H1 (cell line): Measurements from ENCODE around the gene ABCA13. TPM values are rescaled to one million over a fixed set of nuclear protein-coding genes. Genes with fewer than 3 reads are reported as not detected.

ENCODE experiments used
- CTCF ChIA-PET: fragments of 300-600 bp; sonication (Branson Sonifier 250); formaldehyde crosslinking; loops from one replicate; lab custom pipeline; 2021; ENCODE audit not compliant: partially characterized antibody; lab: Charles Lee
- POLR2A ChIA-PET: fragments of 300-600 bp; sonication (Branson Sonifier 250); formaldehyde crosslinking; loops from one replicate; lab custom pipeline; 2021; ENCODE audit warnings: inconsistent platforms; ENCODE audit not compliant: partially characterized antibody; lab: Charles Lee
- DNase-seq, 2 experiments: peaks; one replicate each; pipeline versions ENCODE4 v3.0.0 to v3.0.0-alpha.2; 2010 to 2022; ENCODE audit warnings: low spot score in 2 of 2, low read depth in 1 of 2, mixed read lengths in 1 of 2
- FAIRE-seq: peaks from 2 replicates; lab custom pipeline; 2011; peaks lifted over from hg19 to GRCh38; lab: Jason Lieb, UNC
- H2AFZ ChIP-seq: 2 replicates; pipeline ENCODE4 v1.8.1; 2012; ENCODE audit warnings: low read length, inconsistent platforms
- H2AK5ac ChIP-seq: 2 replicates; pipeline ENCODE4 v1.6.1; 2013; ENCODE audit warnings: low read depth, low read length
- H2BK120ac ChIP-seq: replicated peaks from 2 replicates; pipeline ENCODE3; 2013; ENCODE audit warnings: low read depth, low read length, inconsistent platforms
- H2BK12ac ChIP-seq: 2 replicates; pipeline ENCODE4 v1.6.1; 2013; ENCODE audit warnings: low read depth, low read length
- H2BK15ac ChIP-seq: 2 replicates; pipeline ENCODE4 v1.6.1; 2013; ENCODE audit warnings: low read length
- H2BK20ac ChIP-seq: 2 replicates; pipeline ENCODE4 v1.6.1; 2013; ENCODE audit warnings: low read length
- H2BK5ac ChIP-seq: 2 replicates; pipeline ENCODE4 v1.6.1; 2013; ENCODE audit warnings: low read depth, low read length
- H3K14ac ChIP-seq: 2 replicates; pipeline ENCODE4 v1.6.1; 2013; ENCODE audit warnings: inconsistent platforms; ENCODE audit not compliant: insufficient read length
- H3K18ac ChIP-seq: 2 replicates; pipeline ENCODE4 v1.6.1; 2013; ENCODE audit warnings: low read length; ENCODE audit errors: extremely low read depth
- H3K23ac ChIP-seq: 2 replicates; pipeline ENCODE4 v1.6.1; 2013; ENCODE audit warnings: inconsistent platforms; ENCODE audit not compliant: insufficient read length
- H3K23me2 ChIP-seq: 2 replicates; pipeline ENCODE4 v1.6.1; 2013; ENCODE audit warnings: low read depth, low read length
- H3K27ac ChIP-seq: 2 replicates; pipeline ENCODE4 v1.6.1; 2011; ENCODE audit warnings: low read depth, low read length, inconsistent platforms
- H3K27me3 ChIP-seq, 4 experiments: replicated peaks in 1 of 4; 1 replicate in 1 of 4; 2 replicates in 3 of 4; pipeline versions ENCODE4 v1.6.1 to v1.8.1; 2011 to 2013; ENCODE audit warnings: low read length in 3 of 4, mild to moderate bottlenecking in 3 of 4, inconsistent platforms in 2 of 4, mixed read lengths in 2 of 4, moderate library complexity in 1 of 4; ENCODE audit not compliant: control insufficient read depth in 3 of 4, insufficient read depth in 3 of 4; ENCODE audit errors: extremely low read depth in 1 of 4
- H3K36me3 ChIP-seq, 4 experiments: 2 replicates each; pipeline versions ENCODE4 v1.6.1 to v1.8.1; 2011 to 2013; ENCODE audit warnings: mild to moderate bottlenecking in 4 of 4, low read length in 3 of 4, moderate library complexity in 2 of 4, control low read depth in 1 of 4, inconsistent platforms in 1 of 4; ENCODE audit not compliant: insufficient read depth in 4 of 4, control insufficient read depth in 2 of 4
- H3K4ac ChIP-seq: replicated peaks from 2 replicates; pipeline ENCODE3; 2013; ENCODE audit warnings: low read length, low read depth, mixed read lengths, inconsistent platforms; ENCODE audit not compliant: insufficient read length
- H3K4me1 ChIP-seq, 4 experiments: replicated peaks in 1 of 4; 1 replicate in 1 of 4; 2 replicates in 3 of 4; pipeline versions ENCODE4 v1.6.1 to v1.8.1; 2011 to 2013; ENCODE audit warnings: low read length in 3 of 4, inconsistent platforms in 2 of 4, mixed read lengths in 1 of 4; ENCODE audit not compliant: insufficient read depth in 4 of 4, control insufficient read depth in 3 of 4
- H3K4me2 ChIP-seq, 2 experiments: 2 replicates each; pipeline versions ENCODE4 v1.6.1 to v1.8.1; 2011 to 2013; ENCODE audit warnings: low read depth in 2 of 2, low read length in 2 of 2, control low read depth in 1 of 2, inconsistent platforms in 1 of 2, mild to moderate bottlenecking in 1 of 2; ENCODE audit not compliant: insufficient read depth in 1 of 2
- H3K4me3 ChIP-seq, 4 experiments: fragments of 200-600, 300-600 bp in 1 of 4; sonication (generic), shearing (Covaris generic), sonication (Bioruptor Twin) in 1 of 4; 2 replicates each; pipeline versions ENCODE4 v1.5.1 to v1.8.1; 2011 to 2016; ENCODE audit warnings: low read length in 4 of 4, low read depth in 3 of 4, control low read depth in 2 of 4, inconsistent platforms in 2 of 4, mild to moderate bottlenecking in 2 of 4, mixed read lengths in 1 of 4, moderate library complexity in 1 of 4; ENCODE audit not compliant: insufficient read depth in 2 of 4; ENCODE audit errors: extremely low read depth in 1 of 4
- H3K56ac ChIP-seq: replicated peaks from 2 replicates; pipeline ENCODE3; 2013; ENCODE audit warnings: low read depth, mild to moderate bottlenecking, mixed read lengths, low read length, inconsistent platforms; ENCODE audit not compliant: insufficient read length
- H3K79me1 ChIP-seq: 2 replicates; pipeline ENCODE4 v1.6.1; 2013; ENCODE audit warnings: low read depth, low read length, control low read depth
- H3K79me2 ChIP-seq, 2 experiments: 2 replicates each; pipeline versions ENCODE4 v1.6.1 to v1.8.1; 2012 to 2013; ENCODE audit warnings: low read length in 2 of 2, mild to moderate bottlenecking in 2 of 2, inconsistent platforms in 1 of 2; ENCODE audit not compliant: insufficient read depth in 2 of 2, control insufficient read depth in 1 of 2
- H3K9ac ChIP-seq, 4 experiments: replicated peaks in 1 of 4; 1 replicate in 1 of 4; 2 replicates in 3 of 4; pipeline versions ENCODE4 v1.6.1 to v1.8.1; 2011 to 2013; ENCODE audit warnings: low read depth in 3 of 4, low read length in 3 of 4, control low read depth in 2 of 4, mild to moderate bottlenecking in 2 of 4, moderate library complexity in 2 of 4, inconsistent platforms in 1 of 4; ENCODE audit errors: extremely low read depth in 1 of 4
- H3K9me3 ChIP-seq, 2 experiments: 2 replicates each; pipeline versions ENCODE4 v1.6.1 to v1.8.1; 2012 to 2013; ENCODE audit warnings: mild to moderate bottlenecking in 2 of 2, moderate library complexity in 2 of 2, control low read depth in 1 of 2, inconsistent platforms in 1 of 2, low read depth in 1 of 2, low read length in 1 of 2, mixed read lengths in 1 of 2; ENCODE audit not compliant: insufficient read depth in 2 of 2
- H4K20me1 ChIP-seq, 2 experiments: replicated peaks in 1 of 2; 2 replicates each; pipeline versions ENCODE3 to v1.8.1; 2011 to 2013; ENCODE audit warnings: inconsistent platforms in 2 of 2, low read length in 2 of 2, mild to moderate bottlenecking in 1 of 2; ENCODE audit not compliant: insufficient read depth in 2 of 2, control insufficient read depth in 1 of 2
- H4K5ac ChIP-seq: 2 replicates; pipeline ENCODE4 v1.6.1; 2013; ENCODE audit warnings: low read length, low read depth, mixed read lengths, inconsistent platforms; ENCODE audit not compliant: insufficient read length
- H4K8ac ChIP-seq: 2 replicates; pipeline ENCODE4 v1.8.0; 2013; ENCODE audit warnings: mild to moderate bottlenecking, moderate library complexity, low read length, inconsistent platforms; ENCODE audit not compliant: insufficient read depth; ENCODE audit errors: extremely low read depth
- H4K91ac ChIP-seq: replicated peaks from 2 replicates; pipeline ENCODE3; 2013; ENCODE audit warnings: low read length, mixed read lengths, inconsistent platforms; ENCODE audit not compliant: insufficient read length
- GABPA ChIP-seq: IDR thresholded peaks from 2 replicates; pipeline ENCODE4 v1.6.1; 2011; ENCODE audit warnings: mild to moderate bottlenecking, low read length, moderate library complexity, borderline replicate concordance; ENCODE audit not compliant: insufficient read depth
- HDAC2 ChIP-seq, 2 experiments: fragments of 300-600 bp in 1 of 2; sonication (generic) in 1 of 2; IDR thresholded peaks; 2 replicates each; pipeline ENCODE4 v1.6.1; 2011 to 2012; ENCODE audit warnings: low read depth in 2 of 2, low read length in 2 of 2, mild to moderate bottlenecking in 2 of 2, moderate library complexity in 2 of 2, borderline replicate concordance in 1 of 2, inconsistent platforms in 1 of 2
- NRF1 ChIP-seq: IDR thresholded peaks from 2 replicates; pipeline ENCODE4 v1.6.1; 2011; ENCODE audit warnings: mild to moderate bottlenecking, low read depth, low read length, improper control_type of control experiment
- POLR2AphosphoS5 ChIP-seq: IDR thresholded peaks from 2 replicates; pipeline ENCODE4 v1.6.1; 2011; ENCODE audit warnings: low read depth, low read length
- SAP30 ChIP-seq: fragments of 300-600 bp; sonication (generic); IDR thresholded peaks from 2 replicates; pipeline ENCODE4 v1.7.1; 2012; ENCODE audit warnings: low read length, moderate library complexity, mild to moderate bottlenecking, inconsistent platforms; ENCODE audit not compliant: insufficient read depth, insufficient replicate concordance
- SIX5 ChIP-seq: IDR thresholded peaks from 2 replicates; pipeline ENCODE4 v1.6.1; 2011; ENCODE audit warnings: mild to moderate bottlenecking, low read depth, low read length
- SP4 ChIP-seq: IDR thresholded peaks from 2 replicates; pipeline ENCODE4 v1.6.1; 2012; ENCODE audit warnings: low read length, inconsistent platforms
- TAF1 ChIP-seq: IDR thresholded peaks from 2 replicates; pipeline ENCODE4 v1.6.1; 2011; ENCODE audit warnings: mild to moderate bottlenecking, low read depth, low read length
- ZNF274 ChIP-seq: IDR thresholded peaks from 2 replicates; pipeline ENCODE4 v1.7.0; 2012; ENCODE audit warnings: low read length, borderline replicate concordance; ENCODE audit errors: extremely low read depth
- WGBS, 2 experiments: shearing (Covaris generic) in 1 of 2; methylation state at CpG; one replicate each; pipeline versions ENCODE4 v1.1.6 to v1.1.7; 2013 to 2015; ENCODE audit warnings: low lambda C conversion rate in 2 of 2, mixed read lengths in 2 of 2, inconsistent platforms in 1 of 2, low coverage in 1 of 2, missing lambda C conversion rate in 1 of 2; ENCODE audit not compliant: insufficient replicate concordance in 2 of 2, insufficient coverage in 1 of 2, insufficient read length in 1 of 2; ENCODE audit errors: extremely low coverage in 1 of 2, missing lambda C conversion rate in 1 of 2; 5-methylcytosine and 5-hydroxymethylcytosine counted together
- polyA plus RNA-seq, 7 experiments: library from polyadenylated mRNA; depleted of rRNA in 3 of 7; stranded (reverse) in 5 of 7; unstranded in 2 of 7; fragments of >200 nt in 5 of 7; fragments of 200-250 nt in 2 of 7; gene quantifications; 1 replicate in 5 of 7; 2 replicates in 1 of 7; 4 replicates in 1 of 7; pipeline versions ENCODE4 v1.2.1 to v1.2.3, GENCODE V29; 2011 to 2013; ENCODE audit warnings: missing spikeins in 2 of 7, mixed read lengths in 2 of 7
- total RNA-seq: library from RNA; stranded (reverse); fragmentation: NEBNext Ultra II Directional; extraction: Animal tissue kit (Norgen Biotek cat#: 25700); gene quantifications from 2 replicates; pipeline ENCODE4 v1.2.1, GENCODE V29; 2021
- TF ChIP-seq, protein P1 (sequence below): IDR thresholded peaks from 2 replicates; pipeline ENCODE4 v1.6.1; 2011; ENCODE audit warnings: low read length, improper control_type of control experiment
- TF ChIP-seq, protein P2 (sequence below): IDR thresholded peaks from 2 replicates; pipeline ENCODE4 v1.6.1; 2012; ENCODE audit warnings: low read length, inconsistent platforms

The ABCA13 gene
- total and polyA plus RNA-seq, 2 of the 8 experiments (the other 6 are each of a cell fraction or from before 2014, with no cell fraction given) = 0.07 to 0.09 TPM

DNA sequence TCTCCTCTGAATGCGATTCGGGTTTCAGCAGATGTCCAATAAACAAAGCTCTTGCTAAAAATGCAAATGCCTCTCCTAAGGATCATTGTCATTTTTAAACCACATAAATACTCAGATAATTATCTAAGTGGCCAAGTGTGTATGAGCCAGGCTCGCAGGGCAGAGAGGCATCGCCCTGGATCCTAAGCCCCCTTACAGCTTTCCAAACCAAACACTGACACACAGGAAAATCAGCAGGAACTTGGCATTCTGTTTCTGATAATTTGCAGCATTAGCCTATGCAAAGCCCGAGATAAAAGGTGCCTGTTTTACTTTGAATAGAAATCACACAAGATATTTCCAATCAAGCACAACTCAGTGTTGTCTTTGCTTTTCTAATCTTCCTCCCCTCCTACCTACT is 134.4 kb downstream of the ABCA13 start:
- Histone ChIP-seq H3K4me2 (no peak overlapping the region), H2BK12ac (no peak overlapping the region), H4K5ac (no peak overlapping the region), H3K9ac (no peak overlapping the region), H2BK120ac (no peak overlapping the region), H4K91ac (no peak overlapping the region), H3K36me3 (no peaks in the 10 kb centered on the region), H3K18ac (no peak overlapping the region), H4K8ac (no peak overlapping the region), H3K14ac (no peak overlapping the region), H3K9me3 (no peaks in the 10 kb centered on the region; a peak in 1 of 4 replicates), H3K23ac (no peak overlapping the region), H2AFZ (peak overlapping the region; percentile 84; the same call in 1 of the 2 replicates), H3K79me1 (no peaks in the 10 kb centered on the region), H3K27me3 (no peaks in the 10 kb centered on the region), H3K27ac (no peak overlapping the region), H2BK20ac (no peak overlapping the region), H3K23me2 (no peaks in the 10 kb centered on the region), H3K4ac (no peak overlapping the region), H3K56ac (no peak overlapping the region), H3K79me2 (no peaks in the 10 kb centered on the region), H2BK5ac (no peak overlapping the region), H3K4me3 (no peak overlapping the region), H4K20me1 (no peaks in the 10 kb centered on the region), H3K4me1 (peaks cover 0 to 2% (median 0%) of the 10 kb centered on the region in 4 experiments; a peak in 1 of 7 replicates), H2AK5ac (no peak overlapping the region), H2BK15ac (no peak overlapping the region)
- ChIA-PET POLR2A (no interaction called here), CTCF (interaction anchor here (0.9 to 1.5 kb wide), 6 partner anchors 11 to 1472 kb away, joined by 3 to 5 read pairs (median 4); no protein-coding TSS in a partner anchor)
- 94% methylated on average over 5 of the region's 5 CpGs; no CpG with 5 or more reads in 1 of the 2 experiments for WGBS, 2 experiments
- FAIRE-seq = no peak
- DNase-seq = no peak
- TF ChIP-seq GABPA (no peak), SAP30 (no peak), SIX5 (no peak), TAF1 (no peak), ZNF274 (no peak), SP4 (no peak), POLR2AphosphoS5 (no peak), NRF1 (no peak), HDAC2 (IDR thresholded peaks at IDR 0.05; ENCODE audit: borderline replicate concordance in 1 of 2, low read depth in 2 of 2, low read length in 2 of 2) (no peak)
- TF ChIP-seq, protein P1, sequence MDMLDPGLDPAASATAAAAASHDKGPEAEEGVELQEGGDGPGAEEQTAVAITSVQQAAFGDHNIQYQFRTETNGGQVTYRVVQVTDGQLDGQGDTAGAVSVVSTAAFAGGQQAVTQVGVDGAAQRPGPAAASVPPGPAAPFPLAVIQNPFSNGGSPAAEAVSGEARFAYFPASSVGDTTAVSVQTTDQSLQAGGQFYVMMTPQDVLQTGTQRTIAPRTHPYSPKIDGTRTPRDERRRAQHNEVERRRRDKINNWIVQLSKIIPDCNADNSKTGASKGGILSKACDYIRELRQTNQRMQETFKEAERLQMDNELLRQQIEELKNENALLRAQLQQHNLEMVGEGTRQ = no peak
- TF ChIP-seq, protein P2, sequence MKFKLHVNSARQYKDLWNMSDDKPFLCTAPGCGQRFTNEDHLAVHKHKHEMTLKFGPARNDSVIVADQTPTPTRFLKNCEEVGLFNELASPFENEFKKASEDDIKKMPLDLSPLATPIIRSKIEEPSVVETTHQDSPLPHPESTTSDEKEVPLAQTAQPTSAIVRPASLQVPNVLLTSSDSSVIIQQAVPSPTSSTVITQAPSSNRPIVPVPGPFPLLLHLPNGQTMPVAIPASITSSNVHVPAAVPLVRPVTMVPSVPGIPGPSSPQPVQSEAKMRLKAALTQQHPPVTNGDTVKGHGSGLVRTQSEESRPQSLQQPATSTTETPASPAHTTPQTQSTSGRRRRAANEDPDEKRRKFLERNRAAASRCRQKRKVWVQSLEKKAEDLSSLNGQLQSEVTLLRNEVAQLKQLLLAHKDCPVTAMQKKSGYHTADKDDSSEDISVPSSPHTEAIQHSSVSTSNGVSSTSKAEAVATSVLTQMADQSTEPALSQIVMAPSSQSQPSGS = no peak
